ACC112 (cell line): Measurements from ENCODE around the gene CEP41.

ENCODE experiments used
- H2AFZ ChIP-seq: fragments of 200-600 bp; sonication (generic); one replicate; pipeline ENCODE4 v1.6.0; 2017; ENCODE audit warnings: antibody characterized with exemption, low read length; ENCODE audit not compliant: unreplicated experiment
- H3K27ac ChIP-seq: fragments of 200-600 bp; sonication (generic); 2 replicates; pipeline ENCODE4 v1.5.1; 2014; ENCODE audit warnings: low read depth, mild to moderate bottlenecking, antibody characterized with exemption, low read length, moderate library complexity
- H3K27me3 ChIP-seq: fragments of 200-600 bp; sonication (generic); 2 replicates; pipeline ENCODE4 v1.6.1; 2014; ENCODE audit warnings: mild to moderate bottlenecking, antibody characterized with exemption, low read length, moderate library complexity, mixed read lengths; ENCODE audit not compliant: insufficient read depth
- H3K36me3 ChIP-seq: fragments of 200-600 bp; sonication (generic); 2 replicates; pipeline ENCODE4 v1.6.1; 2016; ENCODE audit warnings: mild to moderate bottlenecking, antibody characterized with exemption, low read length, moderate library complexity, mixed read lengths; ENCODE audit not compliant: insufficient read depth
- H3K4me1 ChIP-seq: fragments of 200-600 bp; sonication (generic); one replicate; pipeline ENCODE4 v1.6.1; 2016; ENCODE audit warnings: low read length, mixed read lengths; ENCODE audit not compliant: insufficient read depth, unreplicated experiment, control insufficient read depth
- H3K4me3 ChIP-seq: fragments of 200-600 bp; sonication (generic); 2 replicates; pipeline ENCODE4 v1.5.1; 2014; ENCODE audit warnings: mild to moderate bottlenecking, low read depth, low read length
- H3K79me2 ChIP-seq: fragments of 200-600 bp; sonication (generic); one replicate; pipeline ENCODE4 v1.6.0; 2016; ENCODE audit warnings: low read length; ENCODE audit not compliant: control insufficient read depth, unreplicated experiment, insufficient read depth

The CEP41 gene

DNA sequence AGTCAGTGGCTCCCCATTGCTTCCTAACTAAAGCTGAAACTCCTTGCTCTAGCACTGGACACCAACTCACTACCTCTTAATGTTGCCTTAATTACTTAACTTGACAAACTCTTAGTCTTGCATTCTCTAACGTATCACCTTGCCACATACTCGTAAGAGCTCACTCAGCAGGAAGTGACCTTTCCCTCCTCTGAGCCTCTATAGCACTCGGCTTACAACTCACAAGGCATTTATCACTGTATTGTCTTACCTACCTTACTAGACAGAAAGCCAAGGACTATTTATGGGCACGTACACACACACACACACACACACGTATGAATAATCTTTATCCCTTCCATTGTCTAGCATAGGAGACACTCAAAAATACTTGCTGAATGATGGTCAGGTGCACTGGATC is 21.2 kb downstream of the CEP41 start:
- Histone ChIP-seq H3K27me3 (no peaks in the 10 kb centered on the region), H3K4me1 (peaks cover 18% of the 10 kb centered on the region), H3K27ac (no peak overlapping the region), H3K79me2 (no peaks in the 10 kb centered on the region), H3K36me3 (no peaks in the 10 kb centered on the region), H2AFZ (no peak overlapping the region), H3K4me3 (no peak overlapping the region)

DNA sequence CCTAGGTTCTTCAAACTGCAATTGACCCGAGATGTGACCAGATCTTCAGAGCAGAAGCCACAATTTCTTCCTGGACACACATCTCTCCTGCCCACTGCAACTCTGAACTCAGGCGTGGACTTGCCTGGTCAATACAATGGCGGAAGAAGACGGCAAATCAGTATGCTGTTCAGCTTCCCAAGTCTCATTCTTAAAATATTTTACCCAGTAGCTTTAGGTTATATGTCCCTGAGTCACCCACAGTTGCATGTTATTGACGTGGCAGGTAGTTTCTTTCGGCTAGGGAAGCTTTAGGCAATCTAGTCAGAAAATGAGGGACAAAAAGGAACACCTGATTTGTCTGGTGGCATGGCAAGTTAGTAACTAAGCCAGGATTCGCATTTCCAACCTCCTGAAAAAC is 22.5 kb downstream of the CEP41 start:
- Histone ChIP-seq H3K27me3 (no peaks in the 10 kb centered on the region), H3K4me3 (no peak overlapping the region), H3K36me3 (no peaks in the 10 kb centered on the region), H3K79me2 (no peaks in the 10 kb centered on the region), H3K4me1 (peaks cover 18% of the 10 kb centered on the region), H3K27ac (no peak overlapping the region), H2AFZ (no peak overlapping the region)

DNA sequence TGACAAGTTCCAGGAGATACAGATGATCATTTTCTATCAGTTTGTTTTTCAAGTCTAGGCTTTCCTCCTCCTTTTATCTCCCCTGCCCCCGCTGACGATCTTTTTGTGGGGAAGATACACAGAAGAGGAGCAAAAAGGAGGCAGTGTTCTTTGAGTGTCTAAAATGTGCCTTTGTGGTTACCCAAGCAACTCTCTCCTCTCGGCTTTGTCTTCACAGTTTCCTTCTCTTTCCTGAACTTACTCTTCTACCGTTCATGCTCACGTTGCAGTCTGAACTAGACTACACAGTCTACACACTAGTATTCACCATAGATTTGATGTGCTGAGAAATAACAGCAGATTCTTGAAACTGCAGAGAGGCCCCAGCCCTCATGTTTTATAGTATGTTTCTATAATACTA is 23.6 kb downstream of the CEP41 start:
- H3K79me2 ChIP-seq: no peaks in the 10 kb centered on the region
- H3K4me1 ChIP-seq: peaks cover 16% of the 10 kb centered on the region
- H3K27me3 ChIP-seq: no peaks in the 10 kb centered on the region
- H2AFZ ChIP-seq: no peak overlapping the region
- H3K4me3 ChIP-seq: no peak overlapping the region
- H3K36me3 ChIP-seq: no peaks in the 10 kb centered on the region
- no peak overlapping the region for H3K27ac ChIP-seq

DNA sequence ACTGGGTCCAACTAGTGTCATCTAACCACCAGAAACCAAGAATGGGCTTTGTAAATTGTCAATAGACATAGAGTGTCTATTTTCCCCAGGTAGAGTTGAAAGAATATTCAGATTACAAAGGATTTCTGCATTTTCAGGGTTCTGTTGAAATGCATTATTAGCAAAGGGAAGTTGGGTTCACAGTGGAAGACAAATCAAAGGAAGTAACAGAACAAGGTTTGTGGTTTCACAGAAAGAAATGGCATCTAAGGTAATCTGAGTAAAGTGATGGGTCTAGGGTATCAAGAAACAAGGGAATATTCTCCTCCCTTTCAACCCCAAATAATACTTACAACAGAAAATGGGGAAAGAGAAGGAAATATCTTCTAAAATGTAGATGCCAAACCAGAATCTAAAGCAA is 25.8 kb downstream of the CEP41 start:
- H3K27me3 ChIP-seq: no peaks in the 10 kb centered on the region
- H3K79me2 ChIP-seq: no peaks in the 10 kb centered on the region
- H3K4me3 ChIP-seq: no peak overlapping the region
- no peaks in the 10 kb centered on the region for H3K4me1 ChIP-seq
- no peak overlapping the region for H2AFZ ChIP-seq
- H3K27ac ChIP-seq: no peak overlapping the region
- H3K36me3 ChIP-seq: no peaks in the 10 kb centered on the region

DNA sequence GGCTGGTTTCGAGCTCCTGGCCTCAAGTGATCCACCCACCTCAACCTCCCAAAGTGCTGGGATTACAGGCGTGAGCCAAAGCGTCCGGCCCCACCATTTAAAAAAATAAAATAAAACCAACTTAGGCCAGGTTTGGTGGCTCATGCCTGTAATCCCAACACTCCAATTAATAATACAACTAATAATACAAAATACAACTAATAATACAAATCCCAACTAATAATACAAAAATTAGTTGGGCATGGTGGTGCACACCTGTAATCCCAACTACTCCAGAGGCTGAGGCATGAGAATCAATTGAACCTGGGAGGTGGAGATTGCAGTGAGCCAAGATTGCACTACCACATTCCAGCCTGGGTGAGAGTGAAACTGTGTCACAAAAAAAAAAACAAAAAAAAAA is 27.6 kb downstream of the CEP41 start:
- Histone ChIP-seq H3K27me3 (no peaks in the 10 kb centered on the region), H3K36me3 (no peaks in the 10 kb centered on the region), H3K4me1 (peaks cover 8% of the 10 kb centered on the region), H2AFZ (no peak overlapping the region), H3K4me3 (no peak overlapping the region), H3K79me2 (no peaks in the 10 kb centered on the region), H3K27ac (no peak overlapping the region)

DNA sequence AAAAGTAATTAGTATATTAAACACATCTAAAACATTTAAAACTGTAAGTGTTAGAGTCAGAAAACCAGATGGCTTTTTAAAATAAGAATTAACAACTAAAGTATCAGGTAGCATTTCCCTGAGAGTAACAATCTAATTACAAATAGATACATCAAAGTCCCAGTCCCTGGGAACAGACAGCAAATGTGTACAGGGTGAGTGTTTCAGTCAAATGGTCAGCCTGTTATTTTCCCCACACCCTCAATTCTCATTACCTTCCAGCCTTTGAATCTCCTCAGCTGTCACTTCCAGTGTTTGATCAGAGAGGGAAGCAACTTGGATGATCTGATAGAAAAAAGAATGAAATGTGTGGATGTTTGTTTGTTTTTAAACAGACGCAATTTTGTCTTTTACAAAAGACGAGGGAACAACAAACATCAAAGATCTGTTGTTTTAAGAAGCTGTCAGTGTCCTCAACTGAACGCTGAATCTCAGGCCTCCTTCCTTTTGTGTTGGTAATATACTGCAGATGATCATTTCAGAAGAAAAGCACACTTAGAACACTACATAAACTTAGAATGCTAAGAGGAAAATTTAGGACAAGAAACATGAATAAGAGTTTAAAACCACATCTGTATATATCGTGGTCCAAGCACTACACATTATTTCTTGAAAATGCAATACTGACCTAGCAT is 29.8 kb downstream of the CEP41 start:
- Histone ChIP-seq H3K27ac (no peak overlapping the region), H3K27me3 (no peaks in the 10 kb centered on the region), H3K4me1 (peaks cover 8% of the 10 kb centered on the region), H3K4me3 (no peak overlapping the region), H2AFZ (no peak overlapping the region), H3K36me3 (no peaks in the 10 kb centered on the region), H3K79me2 (no peaks in the 10 kb centered on the region)

DNA sequence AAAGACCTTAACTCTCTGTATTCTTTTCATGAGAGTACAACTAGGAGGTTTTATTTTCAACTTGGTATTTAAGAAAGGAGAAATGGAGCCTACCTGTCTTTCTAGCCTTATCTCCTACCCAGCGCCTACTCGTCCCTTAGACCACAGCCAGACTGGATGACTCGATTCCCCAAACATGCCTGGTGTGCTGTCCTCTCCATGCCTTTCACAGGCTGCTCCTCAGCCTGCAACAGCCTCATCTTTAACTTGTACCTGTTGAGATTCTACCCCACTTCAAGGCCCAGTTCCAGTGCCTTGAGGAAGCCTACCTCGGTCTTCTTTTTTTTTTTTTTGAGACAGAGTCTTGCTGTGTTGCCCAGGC is 31.1 kb downstream of the CEP41 start:
- Histone ChIP-seq H2AFZ (no peak overlapping the region), H3K79me2 (no peaks in the 10 kb centered on the region), H3K36me3 (no peaks in the 10 kb centered on the region), H3K27me3 (no peaks in the 10 kb centered on the region), H3K4me3 (no peak overlapping the region), H3K27ac (no peak overlapping the region), H3K4me1 (peaks cover 8% of the 10 kb centered on the region)

DNA sequence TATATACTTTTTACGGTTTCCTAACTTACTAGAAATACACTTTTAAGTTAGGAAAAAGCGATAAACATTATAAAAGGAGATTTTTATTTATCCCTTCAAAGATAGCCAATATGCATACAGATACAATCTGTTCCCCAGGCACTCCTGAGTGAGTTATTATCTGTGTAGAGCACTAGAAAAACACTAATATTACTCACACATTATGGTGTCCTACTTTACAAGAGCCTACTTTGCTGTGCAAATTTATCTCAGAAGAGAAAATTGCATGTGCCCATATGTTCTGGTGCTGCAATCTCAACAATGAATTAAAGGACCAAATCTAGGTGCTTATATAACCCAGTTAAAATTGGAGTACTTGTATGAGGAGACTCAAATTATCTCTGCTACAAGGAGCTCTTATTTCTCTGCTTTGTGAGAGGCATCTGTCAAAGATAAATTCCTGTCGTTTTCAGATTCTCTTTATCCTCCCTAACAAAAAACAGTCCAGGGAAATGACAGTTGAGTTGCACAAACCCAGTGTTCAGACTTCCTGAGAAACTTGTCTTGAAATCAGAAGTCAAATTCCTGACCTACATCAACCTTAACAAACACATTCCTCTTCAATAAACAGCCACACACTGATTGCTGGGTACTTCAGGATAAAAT is 31.6 kb downstream of the CEP41 start:
- Histone ChIP-seq H3K36me3 (no peaks in the 10 kb centered on the region), H3K4me3 (no peak overlapping the region), H3K27me3 (no peaks in the 10 kb centered on the region), H2AFZ (peak overlapping the region; percentile 2), H3K79me2 (no peaks in the 10 kb centered on the region), H3K4me1 (peaks cover 8% of the 10 kb centered on the region), H3K27ac (no peak overlapping the region)

DNA sequence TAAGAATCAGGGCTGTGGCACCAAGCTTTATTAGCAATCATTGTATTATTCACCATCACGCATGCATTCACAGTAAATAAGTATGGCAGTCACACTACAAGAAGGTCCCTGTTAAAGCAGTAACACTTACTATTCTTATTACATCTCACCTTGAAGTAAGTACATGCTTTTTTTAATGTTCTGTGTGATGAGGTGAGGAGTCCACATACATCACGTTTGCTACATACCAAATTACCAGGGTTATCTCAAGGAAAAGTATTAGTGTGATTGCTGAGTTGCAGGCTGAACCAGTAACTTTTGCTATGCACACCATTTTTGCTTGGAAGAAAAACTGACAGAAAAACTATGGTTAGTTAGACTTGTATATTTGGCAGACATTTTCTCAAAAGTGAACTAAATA is 35.8 kb downstream of the CEP41 start:
- Histone ChIP-seq H3K4me3 (no peak overlapping the region), H3K4me1 (peaks cover 8% of the 10 kb centered on the region), H3K27ac (no peak overlapping the region), H3K36me3 (no peaks in the 10 kb centered on the region), H3K27me3 (no peaks in the 10 kb centered on the region), H3K79me2 (no peaks in the 10 kb centered on the region), H2AFZ (no peak overlapping the region)

DNA sequence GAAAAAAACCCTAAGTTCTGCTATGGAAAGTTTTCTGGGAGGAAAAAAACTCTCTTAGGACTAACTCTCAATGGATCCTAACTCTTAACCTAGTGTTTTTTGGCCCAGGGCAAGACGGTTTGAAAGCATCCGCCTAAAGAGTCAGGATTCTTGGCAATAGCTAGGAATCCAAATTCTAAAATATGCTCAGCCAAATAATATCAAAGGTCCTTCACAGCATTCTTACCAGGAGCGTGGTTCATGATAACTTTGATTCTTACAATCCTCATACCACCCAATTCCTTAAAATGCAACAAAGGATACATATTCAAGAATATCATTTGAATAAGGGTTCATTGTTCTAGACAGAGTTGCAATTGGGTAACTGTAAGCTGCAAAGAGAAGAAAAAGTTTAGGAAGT is 39.2 kb downstream of the CEP41 start:
- H2AFZ ChIP-seq: no peak overlapping the region
- H3K27me3 ChIP-seq: no peaks in the 10 kb centered on the region
- H3K79me2 ChIP-seq: no peaks in the 10 kb centered on the region
- no peak overlapping the region for H3K4me3 ChIP-seq
- H3K4me1 ChIP-seq: no peaks in the 10 kb centered on the region
- no peak overlapping the region for H3K27ac ChIP-seq
- H3K36me3 ChIP-seq: peaks cover 8% of the 10 kb centered on the region; the same call in 1 of the 2 replicates

DNA sequence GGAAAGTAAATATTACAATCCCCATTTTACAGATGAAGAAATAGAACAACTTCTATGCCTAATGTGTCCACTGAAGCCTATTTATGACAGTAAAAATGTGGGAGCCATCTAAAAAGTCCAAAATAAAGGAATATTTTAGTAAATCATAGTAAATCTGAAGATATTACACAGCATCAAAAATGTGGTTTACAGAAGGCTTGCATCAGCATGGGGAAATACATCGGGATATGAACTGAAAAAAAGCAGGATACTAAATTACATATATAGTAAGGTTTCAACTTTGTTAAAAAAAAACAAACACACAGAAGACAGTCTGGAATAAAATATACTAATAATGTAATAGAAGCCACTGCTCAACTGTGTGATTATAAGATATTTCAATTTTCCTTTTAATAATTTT is 39.7 kb downstream of the CEP41 start:
- Histone ChIP-seq H3K36me3 (peaks cover 8% of the 10 kb centered on the region; the same call in 1 of the 2 replicates), H3K79me2 (no peaks in the 10 kb centered on the region), H3K4me3 (no peak overlapping the region), H2AFZ (no peak overlapping the region), H3K27ac (no peak overlapping the region), H3K27me3 (no peaks in the 10 kb centered on the region), H3K4me1 (no peaks in the 10 kb centered on the region)
